GOT3 (cell line): ENCODE measurements around the gene SP8.
"Not testable (repeated sequence)": the region's sequence is repeated elsewhere in the genome, so short reads cannot be mapped to it uniquely, and the experiment has no call there.

Experiments used
- DNase-seq: peaks from one replicate; lab custom pipeline; 2025; ENCODE audit warnings: mixed read lengths; lab: John Stamatoyannopoulos, UW

The SP8 gene

GRCh38 chr7:20786779-20787659 is at the start of gene SP8:
SP8 (minus strand) TSS chr7:20786886; CDS start chr7:20786798, 88 bp downstream.
- no peak for DNase-seq

- not testable (repeated sequence) for DNase-seq
Measured at GRCh38 chr7:20836424-20836823, 49.7 kb upstream of the SP8 start.

- DNase-seq, result no peak
Measured at GRCh38 chr7:20835111-20835750, 48.5 kb upstream of the SP8 start.

GRCh38 chr7:20834656-20835055 is 48.0 kb upstream of the SP8 start:
- no peak for DNase-seq

GRCh38 chr7:20831956-20832355 is 45.3 kb upstream of the SP8 start:
- DNase-seq, result no peak

GRCh38 chr7:20831451-20831850 is 44.8 kb upstream of the SP8 start:
- DNase-seq, result no peak

GRCh38 chr7:20828947-20829346 is 42.3 kb upstream of the SP8 start:
- DNase-seq, result no peak

GRCh38 chr7:20827172-20827571 is 40.5 kb upstream of the SP8 start:
- DNase-seq, result no peak

GRCh38 chr7:20826243-20826642 is 39.6 kb upstream of the SP8 start:
- no peak for DNase-seq

GRCh38 chr7:20825555-20825954 is 38.9 kb upstream of the SP8 start:
- no peak for DNase-seq

GRCh38 chr7:20821390-20821789 is 34.7 kb upstream of the SP8 start:
- not testable (repeated sequence) for DNase-seq

- DNase-seq, result no peak
Measured at GRCh38 chr7:20816372-20816959, 29.8 kb upstream of the SP8 start.

GRCh38 chr7:20804345-20804744 is 17.7 kb upstream of the SP8 start:
- DNase-seq, result no peak

- no peak for DNase-seq
Measured at GRCh38 chr7:20799566-20800366, 13.1 kb upstream of the SP8 start.

- DNase-seq, result no peak
Measured at GRCh38 chr7:20798694-20799121, 12.0 kb upstream of the SP8 start.

- DNase-seq, result no peak
Measured at GRCh38 chr7:20798081-20798693, 11.5 kb upstream of the SP8 start.

- DNase-seq, result no peak
Measured at GRCh38 chr7:20797462-20798080, 10.9 kb upstream of the SP8 start.

GRCh38 chr7:20797042-20797461 is 10.4 kb upstream of the SP8 start:
- DNase-seq, result no peak

GRCh38 chr7:20796500-20796899 is 9.8 kb upstream of the SP8 start:
- DNase-seq, result no peak

- no peak for DNase-seq
Measured at GRCh38 chr7:20795881-20796280, 9.2 kb upstream of the SP8 start.

GRCh38 chr7:20795361-20795760 is 8.7 kb upstream of the SP8 start:
- DNase-seq, result no peak
